ENCODE measurements around the gene GPSM1.

DNA sequence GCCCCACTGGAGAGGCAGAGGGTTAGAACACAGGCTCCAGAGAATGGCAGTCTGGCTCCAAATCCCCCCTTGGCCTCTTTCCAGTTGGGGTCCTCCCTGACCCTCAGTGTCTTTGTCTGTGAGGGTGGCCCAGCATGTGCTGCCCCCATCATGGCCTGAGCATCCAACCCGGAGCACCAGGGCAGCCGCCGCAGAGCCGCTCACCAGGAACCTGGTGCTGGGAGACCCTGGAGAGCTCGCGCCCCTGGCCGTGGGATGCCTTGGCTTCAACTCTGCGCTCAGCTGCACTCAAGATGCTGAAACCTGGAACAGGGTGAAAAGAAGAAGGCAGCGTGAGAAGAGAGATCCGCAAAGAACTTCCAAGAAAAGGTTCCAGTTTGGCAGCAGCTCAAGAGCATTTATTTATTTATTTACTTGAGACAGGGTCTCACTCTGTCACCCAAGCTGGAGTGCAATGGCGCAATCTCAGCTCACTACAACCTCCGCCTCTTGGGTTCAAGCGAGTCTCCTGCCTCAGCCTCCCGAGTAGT lies 27.3 kb upstream of the GPSM1 start:
- TF ChIP-seq EP300 (IDR thresholded peaks at IDR 0.05; ENCODE audit: borderline replicate concordance): no peak
- TF ChIP-seq TAF1 (IDR thresholded peaks at IDR 0.05; ENCODE audit: low read depth): no peak
- TF ChIP-seq YY1 (IDR thresholded peaks at IDR 0.05; ENCODE audit: low read depth): no peak
